ENCODE data around the gene TSPAN9.

The TSPAN9 gene

GRCh38 chr12:3291939-3292338 is 214.8 kb downstream of the TSPAN9 start:
- Mint-ChIP-seq H3K36me3 (ENCODE audit: low read depth) (no peaks in the 10 kb centered on the region), H3K27ac (no peak overlapping the region), H3K4me3 (no peak overlapping the region), H3K9me3 (no peaks in the 10 kb centered on the region), H3K4me1 (ENCODE audit: low read depth) (no peaks in the 10 kb centered on the region), H3K27me3 (peaks cover 4% of the 10 kb centered on the region)
- DNase-seq, result no peak

- no peak overlapping the region for H3K27ac Mint-ChIP-seq
- H3K27me3 Mint-ChIP-seq, result peaks cover 4% of the 10 kb centered on the region
- H3K4me3 Mint-ChIP-seq, result no peak overlapping the region
- no peaks in the 10 kb centered on the region for H3K9me3 Mint-ChIP-seq
- no peaks in the 10 kb centered on the region for H3K4me1 Mint-ChIP-seq (ENCODE audit: low read depth)
- DNase-seq, result no peak
- no peaks in the 10 kb centered on the region for H3K36me3 Mint-ChIP-seq (ENCODE audit: low read depth)
Observed at GRCh38 chr12:3292677-3293412, 215.7 kb downstream of the TSPAN9 start.

GRCh38 chr12:3293446-3294161 is 216.4 kb downstream of the TSPAN9 start:
- DNase-seq, result no peak
- H3K36me3 Mint-ChIP-seq (ENCODE audit: low read depth), result no peaks in the 10 kb centered on the region
- H3K9me3 Mint-ChIP-seq, result no peaks in the 10 kb centered on the region
- peaks cover 9% of the 10 kb centered on the region for H3K27me3 Mint-ChIP-seq
- no peak overlapping the region for H3K4me3 Mint-ChIP-seq
- H3K27ac Mint-ChIP-seq, result no peak overlapping the region
- no peaks in the 10 kb centered on the region for H3K4me1 Mint-ChIP-seq (ENCODE audit: low read depth)

GRCh38 chr12:3294481-3294911 is 217.3 kb downstream of the TSPAN9 start:
- Mint-ChIP-seq H3K36me3 (ENCODE audit: low read depth) (no peaks in the 10 kb centered on the region), H3K4me1 (ENCODE audit: low read depth) (no peaks in the 10 kb centered on the region), H3K27ac (no peak overlapping the region), H3K27me3 (peaks cover 18% of the 10 kb centered on the region), H3K4me3 (no peak overlapping the region), H3K9me3 (no peaks in the 10 kb centered on the region)
- no peak for DNase-seq

GRCh38 chr12:3295225-3295624 is 218.0 kb downstream of the TSPAN9 start:
- no peak for DNase-seq
- Mint-ChIP-seq H3K27me3 (peaks cover 26% of the 10 kb centered on the region), H3K4me3 (no peak overlapping the region), H3K4me1 (ENCODE audit: low read depth) (peaks cover 6% of the 10 kb centered on the region), H3K9me3 (no peaks in the 10 kb centered on the region), H3K36me3 (ENCODE audit: low read depth) (no peaks in the 10 kb centered on the region), H3K27ac (no peak overlapping the region)

- Mint-ChIP-seq H3K4me3 (no peak overlapping the region), H3K9me3 (no peaks in the 10 kb centered on the region), H3K27me3 (peaks cover 29% of the 10 kb centered on the region), H3K27ac (no peak overlapping the region), H3K4me1 (ENCODE audit: low read depth) (peaks cover 11% of the 10 kb centered on the region), H3K36me3 (ENCODE audit: low read depth) (no peaks in the 10 kb centered on the region)
- no peak for DNase-seq
Observed at GRCh38 chr12:3295646-3296408, 218.6 kb downstream of the TSPAN9 start.

GRCh38 chr12:3296409-3296701 is 219.2 kb downstream of the TSPAN9 start:
- peaks cover 11% of the 10 kb centered on the region for H3K4me1 Mint-ChIP-seq (ENCODE audit: low read depth)
- H3K4me3 Mint-ChIP-seq, result no peak overlapping the region
- DNase-seq, result no peak
- no peaks in the 10 kb centered on the region for H3K36me3 Mint-ChIP-seq (ENCODE audit: low read depth)
- H3K9me3 Mint-ChIP-seq, result no peaks in the 10 kb centered on the region
- peaks cover 32% of the 10 kb centered on the region for H3K27me3 Mint-ChIP-seq
- H3K27ac Mint-ChIP-seq, result no peak overlapping the region

GRCh38 chr12:3298603-3299002 is 221.4 kb downstream of the TSPAN9 start:
- Mint-ChIP-seq H3K4me3 (no peak overlapping the region), H3K27ac (no peak overlapping the region), H3K36me3 (ENCODE audit: low read depth) (no peaks in the 10 kb centered on the region), H3K27me3 (peaks cover 32% of the 10 kb centered on the region), H3K4me1 (ENCODE audit: low read depth) (peaks cover 11% of the 10 kb centered on the region), H3K9me3 (no peaks in the 10 kb centered on the region)
- DNase-seq, result no peak

- peak; percentile 82 for DNase-seq
- Mint-ChIP-seq H3K9me3 (no peaks in the 10 kb centered on the region), H3K27me3 (peaks cover 32% of the 10 kb centered on the region), H3K4me1 (ENCODE audit: low read depth) (peaks cover 11% of the 10 kb centered on the region), H3K36me3 (ENCODE audit: low read depth) (no peaks in the 10 kb centered on the region), H3K27ac (peak overlapping the region; percentile 57), H3K4me3 (peak overlapping the region; percentile 51)
Observed at GRCh38 chr12:3299929-3300832, 223.0 kb downstream of the TSPAN9 start.

- peaks cover 32% of the 10 kb centered on the region for H3K27me3 Mint-ChIP-seq
- no peak overlapping the region for H3K4me3 Mint-ChIP-seq
- H3K4me1 Mint-ChIP-seq (ENCODE audit: low read depth), result peaks cover 11% of the 10 kb centered on the region
- H3K9me3 Mint-ChIP-seq, result no peaks in the 10 kb centered on the region
- DNase-seq, result no peak
- no peak overlapping the region for H3K27ac Mint-ChIP-seq
- no peaks in the 10 kb centered on the region for H3K36me3 Mint-ChIP-seq (ENCODE audit: low read depth)
Observed at GRCh38 chr12:3300833-3301401, 223.7 kb downstream of the TSPAN9 start.

- Mint-ChIP-seq H3K27me3 (peaks cover 28% of the 10 kb centered on the region), H3K27ac (no peak overlapping the region), H3K9me3 (no peaks in the 10 kb centered on the region), H3K36me3 (ENCODE audit: low read depth) (no peaks in the 10 kb centered on the region), H3K4me3 (no peak overlapping the region), H3K4me1 (ENCODE audit: low read depth) (peaks cover 11% of the 10 kb centered on the region)
- no peak for DNase-seq
Observed at GRCh38 chr12:3302401-3303041, 225.3 kb downstream of the TSPAN9 start.

- H3K36me3 Mint-ChIP-seq (ENCODE audit: low read depth), result no peaks in the 10 kb centered on the region
- no peak for DNase-seq
- H3K27me3 Mint-ChIP-seq, result peaks cover 23% of the 10 kb centered on the region
- no peak overlapping the region for H3K27ac Mint-ChIP-seq
- H3K4me1 Mint-ChIP-seq (ENCODE audit: low read depth), result peaks cover 11% of the 10 kb centered on the region
- H3K9me3 Mint-ChIP-seq, result no peaks in the 10 kb centered on the region
- H3K4me3 Mint-ChIP-seq, result no peak overlapping the region
Observed at GRCh38 chr12:3303410-3304136, 226.4 kb downstream of the TSPAN9 start.

Measured in activated T-cell treated with anti-CD3 and anti-CD28 coated beads, Interleukin-2, amount 50 U/mL, for 24 hours (primary cell).